PC-9 (cell line): ENCODE results near the gene ELL2. TPM values are rescaled to one million over a fixed set of nuclear protein-coding genes. Genes with fewer than 3 reads are reported as not detected.

Experiments
- BruUV-seq: library from RNA; stranded (reverse); fragments of 400-500 nt; replicated peaks from 2 replicates; lab custom pipeline; 2021; lab: Mats Ljungman, UMichigan
- CTCF ChIA-PET: fragments of 300-600 bp; sonication (Branson Sonifier 250); formaldehyde crosslinking; loops from one replicate; lab custom pipeline; 2022; ENCODE audit warnings: antibody characterized with exemption; lab: Charles Lee
- POLR2A ChIA-PET: fragments of 300-600 bp; sonication (Branson Sonifier 250); formaldehyde crosslinking; loops from one replicate; lab custom pipeline; 2022; ENCODE audit warnings: antibody characterized with exemption; ENCODE audit not compliant: unreplicated experiment; lab: Charles Lee
- DNase-seq, 2 experiments: peaks; one replicate each; pipeline versions ENCODE4 v3.0.0 to v3.0.0-alpha.2; 2015 to 2022; ENCODE audit warnings: mixed read lengths in 1 of 2
- H2AFZ ChIP-seq: fragments of 200-600 bp; sonication (generic); 2 replicates; pipeline ENCODE4 v1.8.1; 2017; ENCODE audit warnings: antibody characterized with exemption
- H3F3A ChIP-seq: fragments of 200-600 bp; sonication (generic); 2 replicates; pipeline ENCODE4 v1.8.1; 2017; ENCODE audit warnings: antibody characterized with exemption, mild to moderate bottlenecking, low read depth; ENCODE audit not compliant: insufficient read depth
- H3K27ac ChIP-seq: fragments of 200-600 bp; sonication (generic); 2 replicates; pipeline ENCODE4 v1.6.1; 2016; ENCODE audit warnings: mixed run types
- H3K27me3 ChIP-seq: fragments of 200-600 bp; sonication (generic); 2 replicates; pipeline ENCODE4 v1.6.1; 2016; ENCODE audit warnings: low read depth, mixed run types; ENCODE audit not compliant: insufficient read depth
- H3K36me3 ChIP-seq: fragments of 200-600 bp; sonication (generic); 2 replicates; pipeline ENCODE4 v1.6.1; 2016; ENCODE audit warnings: low read depth, mixed run types
- H3K4me1 ChIP-seq: fragments of 200-600 bp; sonication (generic); replicated peaks from 2 replicates; pipeline ENCODE4 v1.6.1; 2016; ENCODE audit warnings: mixed run types; ENCODE audit not compliant: insufficient read depth
- H3K4me2 ChIP-seq: fragments of 200-600 bp; sonication (generic); 2 replicates; pipeline ENCODE4 v1.6.1; 2017; ENCODE audit warnings: mixed run types
- H3K4me3 ChIP-seq: fragments of 200-600 bp; sonication (generic); 2 replicates; pipeline ENCODE4 v1.6.1; 2016; ENCODE audit warnings: mixed run types
- H3K79me2 ChIP-seq: fragments of 200-600 bp; sonication (generic); 2 replicates; pipeline ENCODE4 v1.6.1; 2017; ENCODE audit warnings: low read depth, mixed run types
- H3K9me2 ChIP-seq: fragments of 200-600 bp; sonication (generic); 2 replicates; pipeline ENCODE4 v1.8.1; 2017; ENCODE audit warnings: mild to moderate bottlenecking; ENCODE audit not compliant: insufficient read depth
- H3K9me3 ChIP-seq: fragments of 200-600 bp; sonication (generic); 2 replicates; pipeline ENCODE4 v1.8.1; 2016; ENCODE audit warnings: low read depth; ENCODE audit not compliant: insufficient read depth
- H4K20me1 ChIP-seq: fragments of 200-600 bp; sonication (generic); 2 replicates; pipeline ENCODE4 v1.8.1; 2017; ENCODE audit not compliant: insufficient read depth
- EZH2 ChIP-seq: fragments of 200-600 bp; sonication (generic); IDR thresholded peaks from 2 replicates; pipeline ENCODE4 v1.8.0; 2017; ENCODE audit warnings: antibody characterized with exemption, low read depth
- intact Hi-C: fragments of 100-400 bp; cut with micrococcal nuclease; formaldehyde crosslinking; loops from one replicate; pipeline ENCODE4 v1.10.0; 2022; ENCODE audit not compliant: unreplicated experiment
- total RNA-seq: library from RNA; stranded (reverse); gene quantifications from 2 replicates; pipeline ENCODE4 v1.2.3, GENCODE V29; 2021
- TF ChIP-seq, protein P1 (sequence below): fragments of 200-600 bp; sonication (generic); conservative IDR thresholded peaks from 2 replicates; pipeline ENCODE4 v1.6.1; 2017; ENCODE audit warnings: mixed run types, antibody characterized with exemption, mild to moderate bottlenecking, moderate library complexity

ELL2 gene
- total RNA-seq, 1 experiment from 2014 or later: 25.5 TPM

DNA sequence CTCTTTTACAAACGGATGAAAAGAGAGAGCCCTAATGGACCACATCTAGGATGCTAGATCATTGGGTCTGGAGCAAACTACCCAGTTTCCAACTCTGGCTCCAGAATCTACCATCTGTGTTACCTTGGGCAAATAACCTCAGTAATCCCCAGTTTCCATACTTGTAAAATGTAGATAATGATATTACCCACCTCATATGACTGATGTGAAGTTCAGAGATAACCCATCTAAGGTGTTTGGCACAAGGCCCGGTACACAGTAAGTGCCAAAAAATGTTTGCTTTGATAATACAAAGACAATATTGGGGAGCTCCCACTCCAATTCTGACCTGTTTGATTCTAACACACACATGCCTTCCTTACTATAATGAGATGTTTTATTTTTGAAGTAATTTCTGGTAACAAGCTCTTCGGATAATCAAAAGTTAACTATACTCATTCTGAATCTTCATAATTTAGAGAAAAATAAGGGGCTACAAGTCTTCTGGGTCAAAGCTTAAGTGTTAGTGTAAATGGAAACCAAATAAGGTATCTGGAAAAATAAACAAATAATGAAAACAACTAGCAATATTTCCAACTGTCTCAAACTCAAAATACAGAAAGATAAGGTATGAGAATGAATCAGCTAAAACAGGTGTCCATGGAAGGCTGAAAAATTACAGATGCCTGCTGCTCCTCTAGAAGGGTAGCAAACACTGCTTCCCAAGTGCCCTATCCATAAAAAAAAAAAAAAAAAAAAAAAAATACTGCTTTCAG is 30.4 kb downstream of the ELL2 start:
- H3K4me3 ChIP-seq: no peak overlapping the region
- no peaks in the 10 kb centered on the region for H4K20me1 ChIP-seq
- no peaks in the 10 kb centered on the region for H3K9me2 ChIP-seq
- CTCF ChIA-PET: interaction anchor here (0.7 kb wide), 1 partner anchor 1223 kb away, joined by 3 read pairs; no protein-coding TSS in a partner anchor
- H3K27me3 ChIP-seq: no peaks in the 10 kb centered on the region
- H3K4me2 ChIP-seq: no peak overlapping the region
- TF ChIP-seq, protein P1, sequence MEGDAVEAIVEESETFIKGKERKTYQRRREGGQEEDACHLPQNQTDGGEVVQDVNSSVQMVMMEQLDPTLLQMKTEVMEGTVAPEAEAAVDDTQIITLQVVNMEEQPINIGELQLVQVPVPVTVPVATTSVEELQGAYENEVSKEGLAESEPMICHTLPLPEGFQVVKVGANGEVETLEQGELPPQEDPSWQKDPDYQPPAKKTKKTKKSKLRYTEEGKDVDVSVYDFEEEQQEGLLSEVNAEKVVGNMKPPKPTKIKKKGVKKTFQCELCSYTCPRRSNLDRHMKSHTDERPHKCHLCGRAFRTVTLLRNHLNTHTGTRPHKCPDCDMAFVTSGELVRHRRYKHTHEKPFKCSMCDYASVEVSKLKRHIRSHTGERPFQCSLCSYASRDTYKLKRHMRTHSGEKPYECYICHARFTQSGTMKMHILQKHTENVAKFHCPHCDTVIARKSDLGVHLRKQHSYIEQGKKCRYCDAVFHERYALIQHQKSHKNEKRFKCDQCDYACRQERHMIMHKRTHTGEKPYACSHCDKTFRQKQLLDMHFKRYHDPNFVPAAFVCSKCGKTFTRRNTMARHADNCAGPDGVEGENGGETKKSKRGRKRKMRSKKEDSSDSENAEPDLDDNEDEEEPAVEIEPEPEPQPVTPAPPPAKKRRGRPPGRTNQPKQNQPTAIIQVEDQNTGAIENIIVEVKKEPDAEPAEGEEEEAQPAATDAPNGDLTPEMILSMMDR: no peak
- H3F3A ChIP-seq: no peaks in the 10 kb centered on the region
- H3K4me1 ChIP-seq: no peaks in the 10 kb centered on the region
- H3K9me3 ChIP-seq: no peaks in the 10 kb centered on the region
- intact Hi-C loops: no loop called here
- 0 out of 2 replicates have a peak, but pooled peaks cover 5% of the 10 kb centered on the region for H3K36me3 ChIP-seq
- no TSS peak for BruUV-seq
- peaks cover 8% of the 10 kb centered on the region; the same call in 1 of the 2 replicates for H3K79me2 ChIP-seq
- no peak overlapping the region for H2AFZ ChIP-seq
- POLR2A ChIA-PET: interaction anchor here (0.8 kb wide), 1 partner anchor 698 kb away, joined by 14 read pairs; no protein-coding TSS in a partner anchor
- H3K27ac ChIP-seq: no peak overlapping the region
- DNase-seq: no peak

DNA sequence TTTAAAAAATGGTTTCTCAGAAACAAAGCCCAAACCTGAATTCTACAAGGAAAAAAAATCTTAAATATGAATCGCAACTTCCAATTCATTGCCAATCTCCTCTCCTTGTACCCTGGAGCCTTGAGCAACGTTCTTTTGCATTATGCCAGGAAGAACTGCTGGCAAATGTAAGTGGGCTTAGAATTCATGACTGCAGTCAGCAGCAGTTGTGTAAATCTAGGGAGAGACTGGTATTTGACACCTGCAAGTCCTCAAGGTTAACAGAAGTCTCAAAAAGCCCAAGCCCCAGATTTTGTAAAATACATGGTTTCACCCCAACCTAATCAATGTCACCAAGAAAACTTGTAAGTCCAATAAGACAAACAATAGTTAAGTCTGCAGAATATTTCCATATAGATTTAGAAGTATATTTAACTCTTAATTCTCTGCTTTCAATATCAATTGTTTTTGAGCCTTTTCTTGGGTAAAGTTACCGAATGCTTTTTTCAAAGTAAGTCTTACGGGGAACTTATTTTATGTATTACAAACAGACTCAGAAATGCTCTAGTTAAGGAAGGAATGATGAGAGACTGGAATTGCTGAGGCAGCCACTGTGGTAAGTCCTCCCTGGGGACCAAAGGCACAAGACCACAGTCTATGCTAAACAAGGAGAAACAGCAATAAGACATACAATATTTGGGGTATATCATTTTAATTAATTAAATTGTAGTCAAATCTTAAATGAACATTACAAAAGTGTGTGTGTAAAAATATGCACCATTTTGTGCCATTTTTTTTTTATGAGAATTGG is 31.3 kb downstream of the ELL2 start:
- no peaks in the 10 kb centered on the region for H3K9me2 ChIP-seq
- DNase-seq: no peak
- H3K9me3 ChIP-seq: no peaks in the 10 kb centered on the region
- TF ChIP-seq, protein P1: no peak
- TF ChIP-seq EZH2: no peak
- H3K79me2 ChIP-seq: peaks cover 9% of the 10 kb centered on the region; the same call in 1 of the 2 replicates
- CTCF ChIA-PET: no interaction called here
- H3K4me1 ChIP-seq: 0 out of 2 replicates have a peak, but pooled peaks cover under 1% of the 10 kb centered on the region
- H3F3A ChIP-seq: no peaks in the 10 kb centered on the region
- H3K4me3 ChIP-seq: no peak overlapping the region
- no peak overlapping the region for H3K4me2 ChIP-seq
- H2AFZ ChIP-seq: no peak overlapping the region
- no peaks in the 10 kb centered on the region for H3K27me3 ChIP-seq
- H4K20me1 ChIP-seq: no peaks in the 10 kb centered on the region
- BruUV-seq: no TSS peak
- intact Hi-C loops: no loop called here
- H3K36me3 ChIP-seq: 0 out of 2 replicates have a peak, but pooled peaks cover 5% of the 10 kb centered on the region
- H3K27ac ChIP-seq: no peak overlapping the region
- POLR2A ChIA-PET: interaction anchor here (0.8 kb wide), 1 partner anchor 699 kb away, joined by 14 read pairs; no protein-coding TSS in a partner anchor

DNA sequence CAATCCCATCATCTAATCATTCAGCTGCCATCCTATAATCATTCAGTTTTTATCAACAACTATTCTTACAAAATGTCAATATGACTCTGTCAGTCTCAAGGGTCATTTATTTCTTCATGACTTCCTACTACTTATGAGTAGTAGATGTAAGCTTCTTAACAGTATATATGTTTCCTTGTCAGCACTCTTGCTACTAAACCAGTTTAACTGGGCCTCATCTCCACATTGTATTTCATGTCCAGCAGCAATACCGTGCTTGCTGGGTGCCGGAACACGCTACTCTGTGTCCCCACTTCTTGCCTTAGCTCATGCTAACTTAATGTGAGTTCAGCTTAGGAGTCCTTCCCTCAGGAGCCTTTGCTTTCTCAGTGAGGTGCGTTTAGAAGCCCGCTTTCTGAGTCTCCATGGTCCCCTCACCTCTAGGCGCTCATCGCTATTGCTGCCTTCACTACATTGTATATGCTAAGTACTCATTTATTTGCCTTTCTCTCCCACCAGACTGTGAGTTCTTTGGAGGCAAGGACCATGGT is 32.9 kb downstream of the ELL2 start:
- 0 out of 2 replicates have a peak, but pooled peaks cover 5% of the 10 kb centered on the region for H3K36me3 ChIP-seq
- H3K4me2 ChIP-seq: no peak overlapping the region
- no peaks in the 10 kb centered on the region for H3K9me2 ChIP-seq
- H3K4me1 ChIP-seq: peaks cover 6% of the 10 kb centered on the region; the same call in 1 of the 2 replicates
- no peak overlapping the region for H3K27ac ChIP-seq
- BruUV-seq: no TSS peak
- ChIA-PET POLR2A (no interaction called here), CTCF (no interaction called here)
- no peaks in the 10 kb centered on the region for H3K9me3 ChIP-seq
- no peak overlapping the region for H3K4me3 ChIP-seq
- H2AFZ ChIP-seq: no peak overlapping the region
- H3K79me2 ChIP-seq: peaks cover 9% of the 10 kb centered on the region; the same call in 1 of the 2 replicates
- no peak for DNase-seq
- intact Hi-C loops: no loop called here
- no peaks in the 10 kb centered on the region for H3K27me3 ChIP-seq
- TF ChIP-seq, protein P1: no peak
- TF ChIP-seq EZH2: no peak
- H4K20me1 ChIP-seq: 0 out of 2 replicates have a peak, but pooled peaks cover 4% of the 10 kb centered on the region
- no peaks in the 10 kb centered on the region for H3F3A ChIP-seq
